ENCODE measurements around the gene FAM111B.
"Not testable (repeated sequence)": the region's sequence is repeated elsewhere in the genome, so short reads cannot be mapped to it uniquely, and the experiment has no call there.

FAM111B gene

DNA sequence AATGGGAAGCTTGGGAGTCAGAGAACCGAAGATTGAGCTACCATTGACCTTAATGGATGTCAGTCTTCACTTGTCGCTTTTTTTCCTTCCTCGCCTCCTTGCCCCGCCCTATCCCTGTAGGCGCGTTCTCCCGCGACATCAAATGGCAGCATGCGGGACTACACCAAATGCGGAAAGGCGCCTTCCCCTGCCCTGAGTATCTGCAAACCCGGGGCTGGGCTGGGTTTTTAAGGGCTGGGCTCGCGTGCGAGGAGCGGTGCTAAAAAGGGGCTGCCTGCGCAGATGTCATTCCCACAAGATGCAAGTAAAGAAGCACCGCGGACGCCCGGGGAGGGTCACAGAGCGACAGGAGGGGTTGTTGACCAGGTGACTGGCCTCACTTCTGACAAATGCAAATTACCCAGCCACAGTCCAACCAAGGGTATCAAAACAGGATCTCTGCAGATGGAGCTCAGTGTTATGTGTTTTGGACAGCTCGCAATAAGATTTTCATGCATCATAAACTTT is 4.7 kb upstream of the FAM111B start:
- TF ChIP-seq GABPA (IDR thresholded peaks at IDR 0.05; ENCODE audit: low read depth) (no peak), CTCF (IDR thresholded peaks at IDR 0.05; ENCODE audit: insufficient read depth, low read length) (no peak), POLR2AphosphoS5 (IDR thresholded peaks at IDR 0.05; ENCODE audit: low read depth) (no peak), SPI1 (IDR thresholded peaks at IDR 0.05; ENCODE audit: borderline replicate concordance, low read depth) (no peak)
- TF ChIP-seq, protein P1, sequence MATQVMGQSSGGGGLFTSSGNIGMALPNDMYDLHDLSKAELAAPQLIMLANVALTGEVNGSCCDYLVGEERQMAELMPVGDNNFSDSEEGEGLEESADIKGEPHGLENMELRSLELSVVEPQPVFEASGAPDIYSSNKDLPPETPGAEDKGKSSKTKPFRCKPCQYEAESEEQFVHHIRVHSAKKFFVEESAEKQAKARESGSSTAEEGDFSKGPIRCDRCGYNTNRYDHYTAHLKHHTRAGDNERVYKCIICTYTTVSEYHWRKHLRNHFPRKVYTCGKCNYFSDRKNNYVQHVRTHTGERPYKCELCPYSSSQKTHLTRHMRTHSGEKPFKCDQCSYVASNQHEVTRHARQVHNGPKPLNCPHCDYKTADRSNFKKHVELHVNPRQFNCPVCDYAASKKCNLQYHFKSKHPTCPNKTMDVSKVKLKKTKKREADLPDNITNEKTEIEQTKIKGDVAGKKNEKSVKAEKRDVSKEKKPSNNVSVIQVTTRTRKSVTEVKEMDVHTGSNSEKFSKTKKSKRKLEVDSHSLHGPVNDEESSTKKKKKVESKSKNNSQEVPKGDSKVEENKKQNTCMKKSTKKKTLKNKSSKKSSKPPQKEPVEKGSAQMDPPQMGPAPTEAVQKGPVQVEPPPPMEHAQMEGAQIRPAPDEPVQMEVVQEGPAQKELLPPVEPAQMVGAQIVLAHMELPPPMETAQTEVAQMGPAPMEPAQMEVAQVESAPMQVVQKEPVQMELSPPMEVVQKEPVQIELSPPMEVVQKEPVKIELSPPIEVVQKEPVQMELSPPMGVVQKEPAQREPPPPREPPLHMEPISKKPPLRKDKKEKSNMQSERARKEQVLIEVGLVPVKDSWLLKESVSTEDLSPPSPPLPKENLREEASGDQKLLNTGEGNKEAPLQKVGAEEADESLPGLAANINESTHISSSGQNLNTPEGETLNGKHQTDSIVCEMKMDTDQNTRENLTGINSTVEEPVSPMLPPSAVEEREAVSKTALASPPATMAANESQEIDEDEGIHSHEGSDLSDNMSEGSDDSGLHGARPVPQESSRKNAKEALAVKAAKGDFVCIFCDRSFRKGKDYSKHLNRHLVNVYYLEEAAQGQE (IDR thresholded peaks at IDR 0.05; ENCODE audit: insufficient replicate concordance, low read depth): no peak
- H3K4me3 ChIP-seq (replicated peaks; ENCODE audit: insufficient read depth, low read length): peak overlapping the region; percentile 26; the same call in 1 of the 2 replicates
- H3K27me3 ChIP-seq (ENCODE audit: insufficient read depth, poor library complexity, severe bottlenecking): peaks cover 18% of the 10 kb centered on the region
- DNase-seq (ENCODE audit: low read depth in 1 of 2, low spot score in 1 of 2): peak in 1 of 2 experiments; percentile 50
- no peak overlapping the region for H3K27ac ChIP-seq (replicated peaks)

DNA sequence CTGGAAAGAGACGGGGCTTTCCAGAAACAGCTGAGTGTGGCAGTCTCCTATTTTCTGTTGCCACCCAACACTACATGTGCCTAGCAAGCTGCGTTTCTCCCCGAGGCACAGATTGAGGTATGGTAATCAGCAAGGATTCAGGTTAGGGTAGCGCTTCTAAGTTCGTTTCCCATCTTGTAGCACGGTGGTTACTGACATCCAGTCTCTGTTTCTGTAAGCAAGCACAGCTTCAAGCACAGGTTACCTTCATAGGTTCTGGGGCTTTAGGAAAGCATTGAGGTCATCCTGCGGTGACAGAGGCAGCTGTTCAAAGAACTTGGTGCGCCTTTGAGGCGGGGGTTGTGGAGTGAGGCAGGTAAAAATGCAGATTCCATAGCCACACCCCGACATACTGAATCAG is 684 bp downstream of the FAM111B start:
- DNase-seq (ENCODE audit: low read depth in 1 of 2, low spot score in 1 of 2); H3K4me3 ChIP-seq (replicated peaks; ENCODE audit: insufficient read depth, low read length); H3K27ac ChIP-seq (replicated peaks): not testable (repeated sequence)
- peaks cover 45% of the 10 kb centered on the region for H3K27me3 ChIP-seq (ENCODE audit: insufficient read depth, poor library complexity, severe bottlenecking)

- TF ChIP-seq, protein P1 (IDR thresholded peaks at IDR 0.05; ENCODE audit: insufficient replicate concordance, low read depth): no peak
- TF ChIP-seq CTCF (IDR thresholded peaks at IDR 0.05; ENCODE audit: insufficient read depth, low read length) (no peak), SPI1 (IDR thresholded peaks at IDR 0.05; ENCODE audit: borderline replicate concordance, low read depth) (no peak), POLR2AphosphoS5 (IDR thresholded peaks at IDR 0.05; ENCODE audit: low read depth) (no peak), GABPA (IDR thresholded peaks at IDR 0.05; ENCODE audit: low read depth) (no peak)
- no peak overlapping the region for H3K4me3 ChIP-seq (replicated peaks; ENCODE audit: insufficient read depth, low read length)
- H3K27ac ChIP-seq (replicated peaks): no peak overlapping the region
- peaks cover 25% of the 10 kb centered on the region for H3K27me3 ChIP-seq (ENCODE audit: insufficient read depth, poor library complexity, severe bottlenecking)
- DNase-seq (ENCODE audit: low read depth in 1 of 2, low spot score in 1 of 2): no peak
Measured at GRCh38 chr11:59112494-59112893, 5.5 kb downstream of the FAM111B start.

- Histone ChIP-seq H3K27me3 (ENCODE audit: insufficient read depth, poor library complexity, severe bottlenecking) (peaks cover 13% of the 10 kb centered on the region), H3K4me3 (replicated peaks; ENCODE audit: insufficient read depth, low read length) (no peak overlapping the region), H3K27ac (replicated peaks) (no peak overlapping the region)
- no peak for TF ChIP-seq SPI1 (IDR thresholded peaks at IDR 0.05; ENCODE audit: borderline replicate concordance, low read depth)
- TF ChIP-seq GABPA (IDR thresholded peaks at IDR 0.05; ENCODE audit: low read depth): no peak
- DNase-seq (ENCODE audit: low read depth in 1 of 2, low spot score in 1 of 2): no peak
Measured at GRCh38 chr11:59114344-59114743, 7.3 kb downstream of the FAM111B start.

DNA sequence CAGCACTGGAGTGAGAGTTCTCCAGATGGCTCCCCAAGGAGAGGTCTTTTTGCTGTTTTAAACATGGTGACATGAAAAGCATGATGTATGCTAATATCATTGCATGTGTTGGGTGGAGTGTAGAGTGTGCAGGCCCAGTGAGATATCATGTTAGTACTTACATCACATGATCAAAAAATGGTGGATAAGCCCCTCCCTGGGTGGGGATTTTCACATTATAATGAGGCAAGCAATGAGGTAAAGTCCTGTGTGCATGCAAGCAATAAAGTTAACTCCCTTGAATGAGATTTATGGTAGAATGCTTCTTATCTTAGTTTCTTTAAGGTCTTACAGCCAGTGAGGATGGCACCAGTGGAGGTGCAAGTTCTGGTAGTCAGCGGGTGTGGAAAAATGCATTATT is 8.5 kb downstream of the FAM111B start:
- H3K27me3 ChIP-seq (ENCODE audit: insufficient read depth, poor library complexity, severe bottlenecking): peaks cover 13% of the 10 kb centered on the region
- no peak overlapping the region for H3K27ac ChIP-seq (replicated peaks)
- TF ChIP-seq, protein P1 (IDR thresholded peaks at IDR 0.05; ENCODE audit: insufficient replicate concordance, low read depth): no peak
- TF ChIP-seq CTCF (IDR thresholded peaks at IDR 0.05; ENCODE audit: insufficient read depth, low read length) (no peak), SPI1 (IDR thresholded peaks at IDR 0.05; ENCODE audit: borderline replicate concordance, low read depth) (no peak), GABPA (IDR thresholded peaks at IDR 0.05; ENCODE audit: low read depth) (no peak), POLR2AphosphoS5 (IDR thresholded peaks at IDR 0.05; ENCODE audit: low read depth) (no peak)
- H3K4me3 ChIP-seq (replicated peaks; ENCODE audit: insufficient read depth, low read length): no peak overlapping the region
- no peak for DNase-seq (ENCODE audit: low read depth in 1 of 2, low spot score in 1 of 2)
